Midbrain (tissue), 1 donor: ENCODE results near the gene YJU2.
"Not testable (repeated sequence)": the region's sequence is repeated elsewhere in the genome, so short reads cannot be mapped to it uniquely, and the experiment has no call there.

ENCODE experiments used
- DNase-seq: peaks from one replicate; lab custom pipeline; 2025; lab: John Stamatoyannopoulos, UW

YJU2 gene

GRCh38 chr19:4267901-4268815, 21.3 kb downstream of the YJU2 start:
- DNase-seq, result no peak

- no peak for DNase-seq
These were observed 22.0 kb downstream of the YJU2 start for GRCh38 chr19:4268816-4269430.

GRCh38 chr19:4272894-4273293, 26.0 kb downstream of the YJU2 start:
- no peak for DNase-seq

- DNase-seq, result not testable (repeated sequence)
These were observed 27.4 kb downstream of the YJU2 start for GRCh38 chr19:4274321-4274686.

GRCh38 chr19:4277191-4277696, 30.4 kb downstream of the YJU2 start:
- no peak for DNase-seq

GRCh38 chr19:4278010-4278409, 31.1 kb downstream of the YJU2 start:
- no peak for DNase-seq

GRCh38 chr19:4278419-4279266, 31.8 kb downstream of the YJU2 start, which contains the start of gene SHD:
SHD (plus strand) TSS chr19:4279266; CDS start chr19:4280064, 798 bp downstream.
- no peak for DNase-seq

GRCh38 chr19:4279267-4279529, 32.3 kb downstream of the YJU2 start:
- no peak for DNase-seq

GRCh38 chr19:4279530-4280422, 32.9 kb downstream of the YJU2 start:
- DNase-seq, result no peak

- no peak for DNase-seq
These were observed 37.5 kb downstream of the YJU2 start for GRCh38 chr19:4284176-4284958.

GRCh38 chr19:4284974-4285373, 38.1 kb downstream of the YJU2 start:
- no peak for DNase-seq

- DNase-seq, result not testable (repeated sequence)
These were observed 39.3 kb downstream of the YJU2 start for GRCh38 chr19:4286141-4286540.

- DNase-seq, result no peak
These were observed 41.4 kb downstream of the YJU2 start for GRCh38 chr19:4288091-4288777.

- DNase-seq, result no peak
These were observed 44.4 kb downstream of the YJU2 start for GRCh38 chr19:4291184-4291732.

- DNase-seq, result no peak
These were observed 45.6 kb downstream of the YJU2 start for GRCh38 chr19:4292515-4292914.

GRCh38 chr19:4294389-4294788, 47.5 kb downstream of the YJU2 start:
- DNase-seq, result no peak

- peak; percentile 22 for DNase-seq
These were observed 49.3 kb downstream of the YJU2 start for GRCh38 chr19:4295972-4296771.

- DNase-seq, result no peak
These were observed 51.3 kb downstream of the YJU2 start for GRCh38 chr19:4297901-4298809.
